IPS-NIHi7 (cell line): ENCODE measurements around the gene MRAS.
"Not testable (repeated sequence)": the region's sequence is repeated elsewhere in the genome, so short reads cannot be mapped to it uniquely, and the experiment has no call there.

Source experiments
- DNase-seq: peaks from one replicate; pipeline ENCODE4 v3.0.0; 2012; ENCODE audit warnings: mixed read lengths; ENCODE audit errors: extremely low spot score

MRAS gene

GRCh38 chr3:138367326-138367850 lies 19.0 kb downstream of the MRAS start:
- no peak for DNase-seq

- DNase-seq: peak; percentile 35
These were observed 19.5 kb downstream of the MRAS start for GRCh38 chr3:138367911-138368310.

- no peak for DNase-seq
These were observed 20.9 kb downstream of the MRAS start for GRCh38 chr3:138369151-138369900.

GRCh38 chr3:138370321-138370720 lies 21.9 kb downstream of the MRAS start:
- DNase-seq: no peak

GRCh38 chr3:138371070-138371965 lies 22.9 kb downstream of the MRAS start:
- no peak for DNase-seq

- DNase-seq: no peak
These were observed 24.8 kb downstream of the MRAS start for GRCh38 chr3:138373087-138373735.

GRCh38 chr3:138373736-138374094 lies 25.3 kb downstream of the MRAS start:
- no peak for DNase-seq

- no peak for DNase-seq
These were observed 26.3 kb downstream of the MRAS start for GRCh38 chr3:138374573-138375134.

GRCh38 chr3:138375447-138375846 lies 27.1 kb downstream of the MRAS start:
- DNase-seq: no peak

GRCh38 chr3:138376663-138377062 lies 28.3 kb downstream of the MRAS start:
- DNase-seq: no peak

- not testable (repeated sequence) for DNase-seq
These were observed 28.8 kb downstream of the MRAS start for GRCh38 chr3:138377212-138377611.

GRCh38 chr3:138377804-138378203 lies 29.4 kb downstream of the MRAS start:
- no peak for DNase-seq

GRCh38 chr3:138378331-138378730 lies 30.0 kb downstream of the MRAS start:
- DNase-seq: no peak

GRCh38 chr3:138378990-138379389 lies 30.6 kb downstream of the MRAS start:
- DNase-seq: no peak

GRCh38 chr3:138381413-138381901 lies 33.1 kb downstream of the MRAS start:
- DNase-seq: no peak

- no peak for DNase-seq
These were observed 33.8 kb downstream of the MRAS start for GRCh38 chr3:138381950-138382715.

GRCh38 chr3:138383715-138384465 lies 35.5 kb downstream of the MRAS start:
- no peak for DNase-seq

- no peak for DNase-seq
These were observed 36.2 kb downstream of the MRAS start for GRCh38 chr3:138384531-138384930.

- no peak for DNase-seq
These were observed 36.6 kb downstream of the MRAS start for GRCh38 chr3:138384976-138385375.

- DNase-seq: no peak
These were observed 40.8 kb downstream of the MRAS start for GRCh38 chr3:138389144-138389601.
